GM18867 (cell line): Measurements from ENCODE around the gene LIPF.
"Not testable (repeated sequence)": the region's sequence is repeated elsewhere in the genome, so short reads cannot be mapped to it uniquely, and the experiment has no call there.

Experiments used
- ATAC-seq: cut with Tn5 transposase; IDR thresholded peaks from one replicate; pipeline ENCODE4 v1.9.1; 2021; ENCODE audit warnings: mild to moderate bottlenecking, moderate library complexity; ENCODE audit not compliant: unreplicated experiment

The LIPF gene

GRCh38 chr10:88676283-88677060, 12.2 kb downstream of the LIPF start:
- no peak for ATAC-seq

GRCh38 chr10:88680958-88681357, 16.7 kb downstream of the LIPF start:
- ATAC-seq = no peak

- no peak for ATAC-seq
Observed at GRCh38 chr10:88682491-88682890, 18.2 kb downstream of the LIPF start.

- ATAC-seq = no peak
Observed at GRCh38 chr10:88687853-88688467, 23.7 kb downstream of the LIPF start.

- no peak for ATAC-seq
Observed at GRCh38 chr10:88689366-88689765, 25.1 kb downstream of the LIPF start.

- ATAC-seq = no peak
Observed at GRCh38 chr10:88693392-88694020, 29.3 kb downstream of the LIPF start.

GRCh38 chr10:88702848-88703597, 38.8 kb downstream of the LIPF start:
- ATAC-seq = no peak

- no peak for ATAC-seq
Observed at GRCh38 chr10:88705958-88706357, 41.7 kb downstream of the LIPF start, which contains the start of gene LIPK. Gene LIPK, plus strand, starts transcription at chr10:88706249. Its CDS starts 18,295 bp downstream, at chr10:88724544.

GRCh38 chr10:88707429-88708155, 43.4 kb downstream of the LIPF start:
- ATAC-seq = no peak

- not testable (repeated sequence) for ATAC-seq
Observed at GRCh38 chr10:88709361-88709760, 45.1 kb downstream of the LIPF start.

- no peak for ATAC-seq
Observed at GRCh38 chr10:88715517-88715916, 51.3 kb downstream of the LIPF start.

- ATAC-seq = no peak
Observed at GRCh38 chr10:88721392-88721791, 57.1 kb downstream of the LIPF start.

- ATAC-seq = no peak
Observed at GRCh38 chr10:88725798-88726197, 61.6 kb downstream of the LIPF start.

- ATAC-seq = no peak
Observed at GRCh38 chr10:88728107-88728763, 64.0 kb downstream of the LIPF start.
